Upper lobe of left lung (tissue), 4 donors: ENCODE measurements around the gene MAN1A1.

ENCODE experiments used
- CTCF ChIP-seq, 6 experiments: fragments of 450-650 bp in 4 of 6; fragments of 200-600 bp in 2 of 6; sonication (generic) in 2 of 6; IDR thresholded peaks; one replicate each; pipeline ENCODE4 v1.5.1; 2016 to 2019; ENCODE audit warnings: antibody characterized with exemption in 6 of 6
- POLR2A ChIP-seq, 4 donors: fragments of 450-650 bp; IDR thresholded peaks; one replicate each; pipeline ENCODE4 v1.5.1; 2016 to 2017; ENCODE audit warnings: antibody characterized with exemption in 4 of 4, mild to moderate bottlenecking in 2 of 4
- POLR2AphosphoS5 ChIP-seq, 2 donors: sonication (generic); formaldehyde crosslinking; IDR thresholded peaks; one replicate each; pipeline ENCODE4 v1.5.1; 2017; ENCODE audit warnings: antibody characterized with exemption in 2 of 2

DNA sequence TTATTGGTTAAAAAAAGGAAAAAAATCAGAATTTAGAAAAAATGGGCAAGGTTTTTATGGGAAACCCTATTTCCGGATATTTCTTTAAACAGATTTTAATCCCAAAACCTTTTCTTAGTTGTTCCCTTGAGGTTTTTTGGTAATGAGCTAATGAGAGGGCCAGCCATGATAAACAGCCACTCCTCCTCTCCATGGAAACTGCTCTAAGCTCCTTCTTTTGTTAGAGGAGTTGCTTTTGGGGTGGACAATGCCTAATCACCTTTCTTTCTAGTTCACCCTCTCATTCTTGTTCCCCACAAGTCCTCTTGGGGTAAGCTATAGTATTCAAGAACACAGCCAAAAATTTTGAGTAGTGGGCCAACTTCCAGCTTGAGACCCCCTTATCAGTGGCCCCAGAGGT is 166.1 kb downstream of the MAN1A1 start:
- TF ChIP-seq CTCF (IDR thresholded peaks at IDR 0.05) (no peak), POLR2AphosphoS5 (IDR thresholded peaks at IDR 0.05) (no peak), POLR2A (IDR thresholded peaks at IDR 0.05) (no peak)
